Mucosa of descending colon (tissue), 3 donors: Measurements from ENCODE around the gene LDLRAD4. TPM values are rescaled to one million over a fixed set of nuclear protein-coding genes. Genes with fewer than 3 reads are reported as not detected.

Source experiments
- ATAC-seq: fragments of 200-7000 bp; cut with Tn5 transposase; one replicate; pipeline ENCODE4 v1.9.1; 2020; ENCODE audit warnings: mild to moderate bottlenecking, moderate library complexity
- DNase-seq, 3 donors: peaks; one replicate each; pipeline ENCODE4 v3.0.0-alpha.2; 2020
- H3K36me3 ChIP-seq: fragments of 200-600 bp; one replicate; pipeline ENCODE4 v1.8.0; 2021; ENCODE audit warnings: low read depth, mild to moderate bottlenecking
- H3K4me1 ChIP-seq: fragments of 200-600 bp; one replicate; pipeline ENCODE4 v1.8.0; 2021; ENCODE audit warnings: low read depth, mild to moderate bottlenecking
- H3K4me3 ChIP-seq: fragments of 200-600 bp; one replicate; pipeline ENCODE4 v1.8.0; 2021; ENCODE audit warnings: mild to moderate bottlenecking
- H3K9me3 ChIP-seq: fragments of 200-600 bp; one replicate; pipeline ENCODE4 v1.8.0; 2021; ENCODE audit warnings: mild to moderate bottlenecking
- CTCF ChIP-seq: fragments of 200-600 bp; IDR thresholded peaks from one replicate; pipeline ENCODE4 v1.8.0; 2022; ENCODE audit warnings: antibody characterized with exemption, mild to moderate bottlenecking
- intact Hi-C, 2 donors: fragments of 100-400 bp; cut with DNase I in 1 of 2; cut with micrococcal nuclease in 1 of 2; formaldehyde crosslinking; loops; one replicate each; pipeline versions ENCODE4 v1.11.0 to v1.11.1; 2022; cut with DNase I, micrococcal nuclease
- total RNA-seq, 3 donors: library from RNA; stranded (reverse); fragmentation: NEBNext Ultra II Directional in 2 of 3; extraction: Animal tissue kit (Norgen Biotek cat#: 25700) in 2 of 3; gene quantifications; one replicate each; pipeline versions ENCODE4 v1.2.1 to v1.2.4, GENCODE V29; 2021 to 2023
- donor health status: DM: no; HTN: no; CAD: no; lungs with moderate emphysema.
- donor health status: DM: no; HTN: no; CAD: no.
- donor health status: DM: no; HTN: yes; CAD: no.

Gene LDLRAD4
- total RNA-seq, 3 donors from 2014 or later, result 36.8 to 41.0 (median 37.4) TPM

- intact Hi-C loops, result no loop called here
- H3K9me3 ChIP-seq, result no peaks in the 10 kb centered on the region
- H3K4me3 ChIP-seq, result no peak overlapping the region
- TF ChIP-seq CTCF, result no peak
- no peak for ATAC-seq
- no peaks in the 10 kb centered on the region for H3K4me1 ChIP-seq
- DNase-seq, result no peak
- no peaks in the 10 kb centered on the region for H3K36me3 ChIP-seq
Observed at GRCh38 chr18:13528739-13529392, 310.3 kb downstream of the LDLRAD4 start.

- no peaks in the 10 kb centered on the region for H3K36me3 ChIP-seq
- no peaks in the 10 kb centered on the region for H3K9me3 ChIP-seq
- intact Hi-C loops, result loop anchor here in 1 of 2 donors (10.0 kb wide), 1 partner anchor 315 kb away; the partner anchor contains the start of gene LDLRAD4
- DNase-seq (no peak), ATAC-seq (no peak)
- H3K4me1 ChIP-seq, result no peaks in the 10 kb centered on the region
- no peak for TF ChIP-seq CTCF
- H3K4me3 ChIP-seq, result no peak overlapping the region
Observed at GRCh38 chr18:13530033-13530878, 311.7 kb downstream of the LDLRAD4 start.

- ATAC-seq (peak; percentile 87), DNase-seq (peak in 2 of 3 donors; percentile 67 to 75)
- intact Hi-C loops, result loop anchor here in 1 of 2 donors (10.0 kb wide), 1 partner anchor 316 kb away; the partner anchor contains the start of gene LDLRAD4
- TF ChIP-seq CTCF, result no peak
- no peak overlapping the region for H3K4me3 ChIP-seq
- H3K36me3 ChIP-seq, result no peaks in the 10 kb centered on the region
- no peaks in the 10 kb centered on the region for H3K4me1 ChIP-seq
- H3K9me3 ChIP-seq, result no peaks in the 10 kb centered on the region
Observed at GRCh38 chr18:13530879-13531387, 312.4 kb downstream of the LDLRAD4 start.

- ATAC-seq (no peak), DNase-seq (no peak)
- Histone ChIP-seq H3K4me1 (no peaks in the 10 kb centered on the region), H3K36me3 (no peaks in the 10 kb centered on the region), H3K4me3 (no peak overlapping the region), H3K9me3 (no peaks in the 10 kb centered on the region)
- TF ChIP-seq CTCF, result no peak
- intact Hi-C loops, result loop anchor here in 1 of 2 donors (10.0 kb wide), 1 partner anchor 317 kb away; the partner anchor contains the start of gene LDLRAD4
Observed at GRCh38 chr18:13531681-13532325, 313.2 kb downstream of the LDLRAD4 start.

- Histone ChIP-seq H3K36me3 (no peaks in the 10 kb centered on the region), H3K9me3 (no peaks in the 10 kb centered on the region), H3K4me3 (no peak overlapping the region), H3K4me1 (no peaks in the 10 kb centered on the region)
- TF ChIP-seq CTCF, result no peak
- intact Hi-C loops, result loop anchor here in 1 of 2 donors (10.0 kb wide), 1 partner anchor 318 kb away; the partner anchor contains the start of gene LDLRAD4
- DNase-seq (no peak), ATAC-seq (no peak)
Observed at GRCh38 chr18:13532406-13533075, 314.0 kb downstream of the LDLRAD4 start.
